ENCODE data around the gene UNC13A.

Gene UNC13A

DNA sequence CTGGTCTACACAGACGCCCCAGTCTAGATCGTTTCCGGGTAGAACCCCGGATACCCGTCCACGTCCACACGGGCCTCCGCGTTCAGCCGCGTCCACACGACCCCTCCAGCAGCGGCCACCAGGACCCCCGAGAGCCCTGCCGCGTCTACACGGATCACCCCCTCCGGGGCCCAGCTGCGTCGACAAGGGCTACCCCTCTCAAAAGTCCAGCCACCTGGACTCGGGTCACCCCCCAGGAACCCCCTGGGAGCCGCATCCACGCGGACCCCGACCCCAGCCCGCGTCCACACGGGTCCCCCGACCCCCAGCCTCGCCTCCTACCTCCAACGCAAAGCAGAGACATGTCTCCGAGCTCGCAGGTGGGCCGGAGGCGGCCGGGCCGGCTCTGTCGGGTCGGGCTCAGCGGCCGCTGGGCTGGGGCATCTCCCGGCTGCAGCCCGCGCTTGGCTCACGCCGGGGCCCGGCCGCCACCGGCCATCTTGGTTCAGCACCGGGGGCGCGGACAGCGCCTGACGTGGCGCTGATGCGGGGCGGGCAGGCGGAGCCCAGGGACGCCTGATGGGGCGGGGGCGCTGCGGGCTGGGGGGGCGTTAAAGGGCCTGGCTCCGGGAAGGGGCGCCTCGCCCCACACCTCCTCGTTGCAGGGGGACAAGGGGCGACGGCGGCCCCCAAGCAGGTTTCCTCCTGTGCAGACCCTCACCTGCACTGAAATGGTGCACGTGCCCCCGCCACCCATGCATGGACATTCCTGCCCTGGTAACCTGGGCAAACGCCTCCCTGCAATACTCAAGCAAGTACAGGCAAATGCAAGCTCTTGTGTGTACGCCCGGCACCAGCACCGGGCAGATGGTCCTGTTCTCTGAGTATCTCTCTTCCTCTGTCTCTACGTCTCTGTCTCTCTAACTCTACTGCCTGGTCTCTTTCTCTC, at the start of gene UNC13A:
Gene UNC13A (minus strand): TSS at position 498 of the 928 bp plus-strand sequence. CDS start 155 bp downstream, at position 343.
- DNase-seq = peak; percentile 60

DNA sequence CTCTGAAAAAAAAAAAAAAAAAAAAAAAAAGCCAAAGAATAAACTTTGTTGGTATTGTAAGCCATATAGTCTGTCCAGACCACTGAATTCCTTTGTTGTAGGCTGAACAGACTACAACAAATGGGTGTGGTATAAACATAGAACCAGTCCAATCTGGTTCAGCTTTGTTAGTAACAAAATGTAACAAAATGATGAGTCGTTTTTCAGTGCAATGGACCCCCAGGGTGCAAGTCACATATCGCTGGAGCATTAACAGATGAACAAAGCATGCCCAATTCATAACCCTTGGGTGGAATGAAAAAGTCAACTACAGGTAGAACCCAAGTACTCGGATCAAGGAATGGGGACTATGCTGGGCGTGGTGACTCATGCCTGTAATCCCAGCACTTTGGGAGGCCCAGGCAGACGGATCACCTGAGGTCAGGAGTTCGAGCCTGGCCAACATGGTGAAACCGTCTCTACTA, 49.6 kb upstream of the UNC13A start:
- DNase-seq = no peak

DNA sequence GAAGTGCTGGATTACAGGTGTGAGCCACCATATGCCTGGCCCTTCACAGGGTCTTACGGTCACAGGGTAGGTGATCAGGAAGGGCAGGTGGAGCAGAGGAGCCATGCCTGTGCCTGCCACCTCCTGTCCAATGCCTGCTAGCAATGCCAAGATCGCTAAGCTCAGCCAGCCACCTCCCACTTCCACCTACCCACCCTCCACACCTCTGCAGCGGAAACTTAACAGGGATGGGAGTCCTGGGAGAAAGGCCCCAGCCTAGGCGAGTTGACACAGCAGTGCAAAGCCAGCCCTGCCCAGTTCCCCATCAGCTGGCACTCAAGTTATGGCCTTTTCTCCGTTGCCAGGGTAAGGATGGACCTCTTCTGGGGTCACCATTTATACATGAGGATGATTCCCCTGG, 47.3 kb upstream of the UNC13A start:
- DNase-seq = no peak

DNA sequence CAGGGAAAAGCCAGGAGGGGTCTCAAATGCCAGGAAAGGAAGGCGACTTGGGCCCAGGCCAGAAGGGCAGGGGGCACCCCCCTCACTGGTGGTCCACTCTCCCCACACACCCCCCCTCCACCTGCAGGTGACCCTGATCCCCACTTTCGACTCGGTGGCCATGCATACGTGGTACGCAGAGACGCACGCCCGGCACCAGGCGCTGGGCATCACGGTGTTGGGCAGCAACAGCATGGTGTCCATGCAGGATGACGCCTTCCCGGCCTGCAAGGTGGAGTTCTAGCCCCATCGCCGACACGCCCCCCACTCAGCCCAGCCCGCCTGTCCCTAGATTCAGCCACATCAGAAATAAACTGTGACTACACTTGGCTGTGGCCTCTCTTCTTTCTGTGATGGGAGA, 46.0 kb upstream of the UNC13A start:
- no peak for DNase-seq

DNA sequence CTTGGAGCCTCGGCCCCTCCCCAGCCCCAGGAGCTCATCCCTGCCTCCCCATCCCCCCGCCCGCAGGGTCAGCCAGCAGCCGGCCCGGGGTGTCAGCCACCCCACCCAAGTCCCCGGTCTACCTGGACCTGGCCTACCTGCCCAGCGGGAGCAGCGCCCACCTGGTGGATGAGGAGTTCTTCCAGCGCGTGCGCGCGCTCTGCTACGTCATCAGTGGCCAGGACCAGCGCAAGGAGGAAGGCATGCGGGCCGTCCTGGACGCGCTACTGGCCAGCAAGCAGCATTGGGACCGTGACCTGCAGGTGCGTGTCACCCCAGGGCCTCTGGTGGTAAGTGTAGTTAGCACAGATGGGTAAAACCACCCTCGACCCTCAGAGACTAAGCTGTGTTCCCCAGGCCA, 45.0 kb upstream of the UNC13A start:
- DNase-seq = no peak

DNA sequence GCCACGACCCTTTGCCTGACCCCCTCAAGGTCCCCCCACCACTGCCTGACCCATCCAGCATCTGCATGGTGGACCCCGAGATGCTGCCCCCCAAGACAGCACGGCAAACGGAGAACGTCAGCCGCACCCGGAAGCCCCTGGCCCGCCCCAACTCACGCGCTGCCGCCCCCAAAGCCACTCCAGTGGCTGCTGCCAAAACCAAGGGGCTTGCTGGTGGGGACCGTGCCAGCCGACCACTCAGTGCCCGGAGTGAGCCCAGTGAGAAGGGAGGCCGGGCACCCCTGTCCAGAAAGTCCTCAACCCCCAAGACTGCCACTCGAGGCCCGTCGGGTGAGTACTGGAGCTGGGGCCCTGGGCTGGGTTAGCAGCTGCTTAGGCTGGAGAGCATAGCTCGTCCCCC, 39.7 kb upstream of the UNC13A start:
- no peak for DNase-seq

DNA sequence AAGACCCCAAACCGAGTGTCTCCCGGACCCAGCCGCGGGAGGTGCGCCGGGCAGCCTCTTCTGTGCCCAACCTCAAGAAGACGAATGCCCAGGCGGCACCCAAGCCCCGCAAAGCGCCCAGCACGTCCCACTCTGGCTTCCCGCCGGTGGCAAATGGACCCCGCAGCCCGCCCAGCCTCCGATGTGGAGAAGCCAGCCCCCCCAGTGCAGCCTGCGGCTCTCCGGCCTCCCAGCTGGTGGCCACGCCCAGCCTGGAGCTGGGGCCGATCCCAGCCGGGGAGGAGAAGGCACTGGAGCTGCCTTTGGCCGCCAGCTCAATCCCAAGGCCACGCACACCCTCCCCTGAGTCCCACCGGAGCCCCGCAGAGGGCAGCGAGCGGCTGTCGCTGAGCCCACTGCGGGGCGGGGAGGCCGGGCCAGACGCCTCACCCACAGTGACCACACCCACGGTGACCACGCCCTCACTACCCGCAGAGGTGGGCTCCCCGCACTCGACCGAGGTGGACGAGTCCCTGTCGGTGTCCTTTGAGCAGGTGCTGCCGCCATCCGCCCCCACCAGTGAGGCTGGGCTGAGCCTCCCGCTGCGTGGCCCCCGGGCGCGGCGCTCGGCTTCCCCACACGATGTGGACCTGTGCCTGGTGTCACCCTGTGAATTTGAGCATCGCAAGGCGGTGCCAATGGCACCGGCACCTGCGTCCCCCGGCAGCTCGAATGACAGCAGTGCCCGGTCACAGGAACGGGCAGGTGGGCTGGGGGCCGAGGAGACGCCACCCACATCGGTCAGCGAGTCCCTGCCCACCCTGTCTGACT, 39.0 kb upstream of the UNC13A start:
- DNase-seq = no peak

DNA sequence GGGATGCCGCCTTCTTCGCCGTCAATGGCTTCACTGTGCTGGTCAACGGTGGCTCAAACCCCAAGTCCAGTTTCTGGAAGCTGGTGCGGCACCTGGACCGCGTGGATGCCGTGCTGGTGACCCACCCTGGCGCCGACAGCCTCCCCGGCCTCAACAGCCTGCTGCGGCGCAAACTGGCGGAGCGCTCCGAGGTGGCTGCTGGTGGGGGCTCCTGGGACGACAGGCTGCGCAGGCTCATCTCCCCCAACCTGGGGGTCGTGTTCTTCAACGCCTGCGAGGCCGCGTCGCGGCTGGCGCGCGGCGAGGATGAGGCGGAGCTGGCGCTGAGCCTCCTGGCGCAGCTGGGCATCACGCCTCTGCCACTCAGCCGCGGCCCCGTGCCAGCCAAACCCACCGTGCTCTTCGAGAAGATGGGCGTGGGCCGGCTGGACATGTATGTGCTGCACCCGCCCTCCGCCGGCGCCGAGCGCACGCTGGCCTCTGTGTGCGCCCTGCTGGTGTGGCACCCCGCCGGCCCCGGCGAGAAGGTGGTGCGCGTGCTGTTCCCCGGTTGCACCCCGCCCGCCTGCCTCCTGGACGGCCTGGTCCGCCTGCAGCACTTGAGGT, 38.1 kb upstream of the UNC13A start:
- no peak for DNase-seq

DNA sequence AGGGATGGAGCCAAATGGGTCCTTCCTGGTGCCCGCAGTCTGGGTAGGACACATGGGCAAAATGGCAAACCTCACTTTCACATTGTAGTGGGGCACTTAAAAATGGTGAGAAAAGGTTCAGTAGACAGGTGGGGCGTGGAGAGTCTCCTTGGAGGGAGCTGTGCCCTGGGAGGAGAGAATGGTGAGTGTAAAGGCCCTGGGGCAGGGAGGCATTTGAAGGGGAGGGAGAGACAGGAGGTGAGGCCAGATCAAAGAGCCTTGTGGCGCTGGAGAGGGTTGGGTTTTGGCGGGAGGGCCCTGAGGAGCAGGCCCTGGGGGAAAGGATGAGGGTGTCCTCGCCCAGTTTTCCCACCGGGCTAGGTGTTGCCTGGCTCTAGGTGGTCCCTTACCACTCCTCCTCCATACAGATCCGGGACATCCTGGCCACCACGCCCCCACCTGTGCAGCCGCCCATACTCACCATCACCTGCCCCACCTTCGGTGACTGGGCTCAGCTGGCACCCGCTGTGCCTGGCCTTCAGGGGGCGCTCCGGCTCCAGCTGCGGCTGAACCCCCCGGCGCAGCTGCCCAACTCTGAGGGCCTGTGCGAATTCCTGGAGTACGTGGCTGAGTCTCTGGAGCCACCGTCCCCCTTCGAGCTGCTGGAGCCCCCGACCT, 37.4 kb upstream of the UNC13A start:
- no peak for DNase-seq

DNA sequence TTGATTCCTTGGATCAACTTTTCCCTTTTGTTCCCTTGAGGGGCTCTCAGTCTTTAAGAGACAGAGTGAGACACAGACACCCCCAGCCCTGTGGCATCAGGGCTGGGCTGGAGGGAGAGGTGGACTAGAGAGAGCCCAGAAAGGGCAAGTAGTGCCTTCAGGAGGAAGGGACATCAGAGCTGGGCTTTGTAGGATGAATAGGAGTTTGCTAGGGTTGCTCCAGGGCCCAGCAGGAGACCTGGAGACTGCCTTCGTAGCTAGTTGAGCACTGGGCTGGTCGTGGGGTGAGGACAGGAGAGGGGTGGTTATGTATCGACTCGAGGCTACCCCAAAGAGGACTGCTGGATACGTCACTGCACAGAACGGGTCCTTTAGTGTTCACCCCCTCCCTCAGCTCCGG, 36.5 kb upstream of the UNC13A start:
- DNase-seq = no peak

DNA sequence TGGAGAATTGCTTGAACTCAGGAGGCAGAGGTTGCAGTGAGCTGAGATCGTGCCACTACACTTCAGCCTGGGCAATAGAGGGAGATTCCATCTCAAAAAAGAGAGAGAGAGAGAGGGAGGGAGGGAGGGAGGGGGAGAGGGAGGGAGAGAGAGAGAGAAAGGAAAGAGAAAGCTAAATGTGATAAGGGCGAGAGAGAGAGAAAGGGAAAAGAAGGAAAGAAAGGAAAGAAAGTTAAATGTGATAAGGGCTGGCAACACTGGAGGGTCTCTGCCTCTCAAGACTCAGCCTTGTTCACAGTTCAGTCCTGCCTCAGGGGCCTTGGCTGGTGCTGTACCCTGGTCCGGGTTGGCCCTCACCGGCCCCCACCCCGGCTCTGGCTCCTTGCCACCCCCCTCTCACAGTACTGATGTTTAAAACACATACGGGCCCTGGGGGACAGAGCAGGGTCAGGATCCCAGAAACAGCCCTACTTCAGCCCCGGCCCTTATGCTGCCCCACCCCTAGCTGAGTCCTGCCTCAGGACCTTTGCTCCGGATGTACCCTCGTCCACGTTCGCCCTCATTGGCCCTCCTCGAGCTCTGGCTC, 34.6 kb upstream of the UNC13A start:
- no peak for DNase-seq

DNA sequence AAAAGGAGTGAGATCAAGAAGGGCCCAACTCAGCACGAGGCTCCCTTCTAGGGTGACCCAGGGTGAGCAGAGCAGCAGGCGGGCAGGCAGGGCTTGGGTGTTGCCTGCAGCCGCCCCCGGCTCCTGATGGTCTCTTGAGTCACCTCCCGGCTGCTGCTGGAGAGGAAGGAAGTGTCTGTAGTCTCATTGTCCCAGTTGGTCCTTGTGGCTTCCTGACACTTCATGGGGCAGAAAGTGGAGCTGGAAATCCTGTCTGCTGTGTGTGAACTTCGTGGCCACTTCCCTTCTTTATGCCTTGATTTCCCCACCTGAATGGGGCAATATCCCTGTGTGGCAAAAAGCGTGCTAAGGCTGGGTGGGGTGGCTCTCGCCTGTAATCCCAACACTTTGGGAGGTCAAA, 33.7 kb upstream of the UNC13A start:
- peak; percentile 32 for DNase-seq

DNA sequence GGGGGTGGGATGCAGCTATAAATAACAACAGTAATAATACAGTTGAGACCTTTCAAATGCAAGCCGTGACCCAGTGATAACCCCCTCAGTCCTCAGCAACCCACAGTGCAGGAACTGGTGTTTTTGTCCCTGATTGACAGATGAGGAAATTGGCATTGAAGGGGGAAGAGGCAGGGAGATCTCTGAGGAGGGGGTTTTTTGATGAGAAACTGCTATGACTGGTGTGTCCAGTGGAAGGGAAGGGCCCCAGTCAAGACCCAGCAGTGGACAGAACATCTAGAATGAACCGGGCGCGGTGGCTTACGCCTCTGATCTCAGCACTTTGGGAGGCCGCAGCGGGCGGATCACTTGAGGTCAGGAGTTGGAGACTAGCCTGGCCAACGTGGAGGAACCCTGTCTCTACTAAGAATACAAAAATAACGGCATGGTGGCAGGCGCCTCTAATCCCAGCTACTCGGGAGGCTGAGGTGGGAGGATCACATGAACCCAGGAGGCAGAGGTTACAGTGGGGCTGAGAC, 33.0 kb upstream of the UNC13A start:
- DNase-seq = no peak

DNA sequence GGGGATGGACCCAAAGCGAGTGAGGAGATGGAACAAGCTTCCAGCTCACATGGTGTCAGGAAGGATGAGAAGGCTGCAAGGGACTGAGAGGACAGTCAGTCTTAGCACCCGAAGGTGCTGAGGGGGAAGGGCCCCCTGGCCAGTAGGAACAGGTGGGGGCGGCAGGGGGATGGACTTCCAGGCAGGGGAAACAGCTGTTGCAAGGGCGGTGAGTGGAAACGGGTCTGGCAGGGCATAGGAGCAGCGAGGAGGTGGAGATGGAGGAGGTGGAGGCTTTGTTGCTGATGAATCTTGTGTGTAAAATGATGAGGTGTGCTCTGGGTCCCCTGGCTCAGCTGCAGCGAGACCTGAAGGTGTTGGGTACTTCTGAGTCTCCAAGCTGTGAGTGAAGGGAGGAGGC, 32.3 kb upstream of the UNC13A start:
- peak; percentile 25 for DNase-seq

DNA sequence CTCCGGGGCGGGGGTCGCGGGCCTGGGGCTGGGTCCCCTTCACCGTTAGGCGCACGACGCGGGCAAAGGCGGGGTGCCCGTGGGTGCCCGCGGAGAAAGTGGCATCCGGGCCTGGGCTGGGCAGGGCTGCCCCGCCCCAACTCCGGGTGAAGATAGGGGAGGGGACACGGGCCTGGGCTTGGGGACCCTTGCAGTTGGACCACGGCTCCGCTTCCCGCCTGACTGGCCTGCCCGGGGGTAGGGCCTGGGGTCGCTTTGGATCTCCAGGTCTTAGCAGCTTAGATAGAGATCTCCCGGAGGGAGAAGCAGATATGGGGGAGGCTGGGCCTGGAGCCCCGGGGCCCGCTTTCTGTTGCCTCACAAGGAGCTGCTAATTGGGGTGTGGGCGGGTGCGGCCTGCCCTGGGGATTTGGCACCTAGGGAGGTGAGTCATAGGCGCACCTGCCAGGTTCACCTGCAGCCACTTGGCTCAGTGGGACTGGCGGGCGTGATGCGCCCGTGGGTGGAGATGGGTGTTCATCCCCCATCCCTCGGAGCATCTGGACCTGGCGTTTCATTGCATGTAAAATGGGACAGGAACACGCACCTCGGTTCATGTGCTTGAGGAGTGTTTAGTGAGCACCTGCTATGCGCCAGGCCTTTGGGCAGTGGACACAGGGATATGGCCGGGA, 31.7 kb upstream of the UNC13A start:
- peak; percentile 63 for DNase-seq

DNA sequence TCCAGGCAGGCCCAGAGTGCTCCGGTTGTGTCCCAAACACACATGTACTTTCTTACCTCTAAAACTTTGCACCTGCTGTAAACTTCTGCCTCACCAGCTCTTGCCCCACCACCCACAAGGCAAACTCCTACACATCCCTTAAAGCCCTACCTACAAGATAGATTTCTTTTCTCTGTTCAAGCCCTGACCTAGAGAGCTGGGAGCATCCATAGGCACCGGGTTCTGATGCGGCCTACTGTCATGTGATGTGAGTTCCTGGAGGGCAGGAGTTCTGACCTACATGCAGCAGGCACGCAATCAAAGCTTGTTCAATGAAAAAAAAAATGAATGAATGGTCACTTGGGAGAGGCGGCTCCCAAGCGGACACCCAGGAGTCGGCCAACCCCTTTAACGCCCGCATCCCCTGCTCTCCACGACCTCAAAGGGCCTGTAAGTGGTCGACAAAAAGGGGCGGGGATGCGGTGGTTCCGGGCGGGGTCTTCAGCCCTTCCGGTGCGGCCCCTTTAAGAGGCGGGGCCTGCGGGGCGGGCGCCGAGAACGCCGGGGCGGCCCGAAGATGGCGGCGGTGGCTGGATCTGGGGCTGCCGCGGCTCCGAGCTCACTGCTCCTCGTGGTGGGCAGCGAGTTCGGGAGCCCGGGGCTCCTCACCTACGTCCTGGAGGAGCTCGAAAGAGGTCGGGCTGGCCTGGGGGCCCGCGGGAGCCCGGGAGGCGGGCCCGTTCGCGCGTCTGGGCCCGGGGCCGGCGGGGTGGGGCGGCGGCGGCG, 31.0 kb upstream of the UNC13A start, which contains the start of gene MAP1S:
Gene MAP1S (plus strand): TSS at position 534 of the 765 bp plus-strand sequence. CDS start 23 bp downstream, at position 557.
- DNase-seq = peak; percentile 82

DNA sequence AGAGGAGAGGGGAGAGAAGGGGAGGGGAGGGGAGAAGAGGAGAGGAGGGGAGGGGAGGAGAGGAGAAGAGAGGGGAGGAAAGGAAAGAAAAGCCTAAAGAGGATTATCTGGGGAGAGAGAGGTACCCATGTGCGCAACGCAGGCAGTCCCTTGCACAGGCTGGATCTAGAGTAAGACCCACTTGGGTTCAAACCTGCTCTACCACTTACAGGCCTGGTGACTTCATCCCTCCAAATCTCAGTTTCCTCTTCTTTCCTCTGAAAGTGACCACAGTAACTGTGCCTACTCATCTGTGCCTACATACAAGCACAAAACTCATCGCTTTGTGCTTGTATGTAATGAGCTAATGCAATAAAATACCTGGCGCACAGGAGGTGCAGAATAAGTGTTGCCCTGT, 30.4 kb upstream of the UNC13A start:
- no peak for DNase-seq

DNA sequence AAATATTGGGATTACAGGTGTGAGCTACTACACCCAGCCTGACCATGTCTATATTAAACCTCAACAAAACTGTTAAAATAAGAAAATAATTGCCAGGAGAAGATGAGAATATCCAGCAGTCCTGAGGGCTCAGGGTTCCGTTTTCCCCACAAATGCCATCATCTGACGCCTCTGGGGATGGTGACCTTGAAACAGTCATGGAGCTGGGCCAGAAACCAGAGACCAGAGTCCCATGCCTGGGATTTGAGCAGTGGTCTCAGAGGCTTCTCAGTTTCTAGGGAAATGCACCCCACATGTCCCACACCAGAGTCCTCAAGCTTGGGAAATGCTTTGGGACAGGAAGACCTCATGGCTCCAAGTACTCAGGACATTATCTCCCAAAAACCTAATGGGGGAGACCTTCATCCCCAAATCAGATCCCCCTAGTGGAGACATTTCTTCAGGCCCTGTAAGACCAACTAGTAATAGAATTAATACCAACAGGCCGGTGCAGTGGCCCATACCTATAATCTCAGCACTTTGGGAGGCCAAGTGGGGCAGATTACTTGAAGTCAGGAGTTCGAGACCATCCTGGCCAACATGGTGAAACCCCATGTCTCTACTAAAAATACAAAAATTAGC, 28.3 kb upstream of the UNC13A start:
- no peak for DNase-seq

DNA sequence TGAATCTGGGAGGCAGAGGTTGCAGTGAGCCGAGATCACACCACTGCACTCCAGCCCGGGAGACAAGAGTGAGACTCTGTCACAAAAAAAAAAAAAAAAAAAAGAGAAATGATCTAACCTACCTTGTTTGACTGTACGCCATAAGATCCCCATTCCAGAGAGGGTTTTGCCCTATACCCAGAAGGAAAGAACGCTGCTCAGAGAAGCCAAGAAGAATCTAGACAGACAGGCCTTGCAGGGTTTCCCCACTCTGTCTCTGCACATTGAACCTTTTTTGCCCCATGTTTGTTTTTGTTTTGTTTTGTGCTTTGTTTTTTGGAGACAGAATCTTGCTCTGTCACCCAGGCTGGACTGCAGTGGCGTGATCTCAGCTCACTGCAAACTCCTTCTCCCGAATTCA, 23.7 kb upstream of the UNC13A start:
- no peak for DNase-seq

DNA sequence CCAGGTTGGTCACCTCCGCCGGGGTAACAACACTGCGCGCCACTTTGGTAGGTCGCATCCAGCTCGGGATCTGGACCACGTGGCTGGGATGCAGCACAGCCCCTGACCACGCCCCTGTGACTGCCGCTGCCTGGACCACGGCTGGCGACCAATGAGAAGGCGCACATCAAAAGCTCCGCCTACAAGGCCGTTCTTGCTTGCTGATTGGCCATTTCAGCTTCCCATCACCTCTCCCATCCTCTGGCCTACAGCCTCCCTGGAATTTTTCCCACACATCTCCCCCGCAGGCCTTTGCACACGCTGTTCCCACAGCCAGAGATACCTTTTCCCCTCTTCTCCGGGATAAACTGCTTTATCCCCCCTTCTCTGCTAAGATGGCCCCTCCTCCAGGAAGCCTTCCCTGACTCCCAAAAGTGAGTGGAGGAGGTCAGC, 18.6 kb upstream of the UNC13A start:
- peak; percentile 29 for DNase-seq
